HG02759 (cell line): ENCODE measurements around the gene KCTD16.

Experiments used
- ATAC-seq: cut with Tn5 transposase; IDR thresholded peaks from one replicate; pipeline ENCODE4 v1.9.1; 2021; ENCODE audit warnings: mild to moderate bottlenecking, moderate library complexity; ENCODE audit not compliant: unreplicated experiment

The KCTD16 gene

DNA sequence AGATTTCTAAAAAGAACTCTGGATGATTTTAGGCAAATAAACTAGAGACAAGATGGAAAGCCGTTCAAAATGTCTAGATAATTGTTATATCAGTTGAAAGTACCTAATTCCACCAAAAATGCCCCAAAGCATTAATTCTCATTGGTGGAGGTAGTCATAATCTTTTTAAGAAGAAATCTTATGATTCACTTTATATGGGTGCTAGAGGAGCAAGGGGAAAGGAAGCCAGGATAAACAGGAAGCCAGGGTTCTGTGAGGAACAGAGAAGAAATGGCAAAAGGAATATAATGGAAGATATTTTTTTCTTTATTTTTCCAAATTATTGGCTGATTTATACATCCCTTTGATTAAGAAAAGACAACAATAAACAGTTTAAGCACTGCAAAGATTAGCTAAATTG, 8.0 kb upstream of the KCTD16 start:
- no peak for ATAC-seq

DNA sequence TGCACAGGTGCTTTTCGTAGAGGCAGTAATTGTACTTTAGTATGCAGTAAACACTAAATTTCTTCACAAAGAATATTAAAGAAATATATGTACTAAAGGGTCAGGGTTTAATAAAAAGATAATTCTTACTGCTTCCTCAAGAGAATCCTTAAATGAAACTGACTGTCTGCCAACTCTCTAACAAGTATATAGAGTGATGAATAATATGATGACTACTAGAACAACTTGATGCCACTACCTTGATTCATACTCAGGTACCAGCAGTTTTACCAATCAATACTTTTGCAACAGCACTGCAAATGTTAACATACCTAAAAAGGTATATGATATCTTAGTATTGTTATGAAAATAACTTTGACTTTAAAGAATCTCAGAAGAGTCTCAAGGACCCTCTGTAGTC, 4.0 kb upstream of the KCTD16 start:
- ATAC-seq, result no peak

- no peak for ATAC-seq
Observed at GRCh38 chr5:144167998-144168397, 2.7 kb upstream of the KCTD16 start.

- peak; percentile 2 for ATAC-seq
Observed at GRCh38 chr5:144169904-144170275, 783 bp upstream of the KCTD16 start.

DNA sequence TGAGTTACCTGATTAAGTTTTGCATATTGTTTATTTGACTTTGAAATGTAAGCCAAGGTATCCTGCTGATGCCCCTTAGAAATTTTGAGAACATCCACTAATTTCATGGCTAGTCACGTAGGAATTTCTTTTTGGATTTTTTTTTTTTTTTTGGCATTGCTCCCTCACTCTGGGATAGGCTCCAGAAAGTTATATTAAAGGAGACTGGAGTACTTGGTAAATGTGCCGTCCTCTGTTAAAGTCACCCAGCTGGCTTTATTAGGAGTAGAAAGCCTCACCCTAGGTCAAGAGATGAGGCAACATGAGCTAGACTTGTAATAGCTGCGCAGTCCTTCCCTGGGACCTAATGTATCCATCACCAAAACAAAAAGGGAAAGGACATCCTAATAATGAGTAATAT, 3.1 kb downstream of the KCTD16 start:
- ATAC-seq, result no peak

- ATAC-seq, result no peak
Observed at GRCh38 chr5:144177548-144177947, 6.9 kb downstream of the KCTD16 start.

DNA sequence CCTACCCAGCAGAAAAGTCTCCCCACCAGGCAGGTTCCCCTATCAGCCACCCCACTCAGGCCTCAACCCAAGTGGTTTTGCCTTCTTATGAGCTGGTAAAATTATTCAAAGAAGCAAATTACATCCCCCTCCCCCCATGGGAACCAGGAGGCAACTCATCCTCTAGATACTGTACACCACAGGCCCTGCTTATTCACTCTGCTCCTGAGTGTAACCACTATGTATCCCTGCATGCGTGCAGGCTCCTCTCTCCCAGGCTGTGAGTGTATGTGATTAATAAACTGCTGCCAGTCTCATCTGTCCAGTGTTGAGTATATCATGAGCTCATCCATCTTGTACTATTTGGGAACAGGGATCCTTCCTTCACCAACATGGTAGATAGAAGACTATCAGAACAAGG, 8.6 kb downstream of the KCTD16 start:
- ATAC-seq, result no peak

GRCh38 chr5:144183254-144183889, 12.7 kb downstream of the KCTD16 start:
- ATAC-seq, result no peak

- peak; percentile 69 for ATAC-seq
Observed at GRCh38 chr5:144187699-144188294, 17.1 kb downstream of the KCTD16 start.

DNA sequence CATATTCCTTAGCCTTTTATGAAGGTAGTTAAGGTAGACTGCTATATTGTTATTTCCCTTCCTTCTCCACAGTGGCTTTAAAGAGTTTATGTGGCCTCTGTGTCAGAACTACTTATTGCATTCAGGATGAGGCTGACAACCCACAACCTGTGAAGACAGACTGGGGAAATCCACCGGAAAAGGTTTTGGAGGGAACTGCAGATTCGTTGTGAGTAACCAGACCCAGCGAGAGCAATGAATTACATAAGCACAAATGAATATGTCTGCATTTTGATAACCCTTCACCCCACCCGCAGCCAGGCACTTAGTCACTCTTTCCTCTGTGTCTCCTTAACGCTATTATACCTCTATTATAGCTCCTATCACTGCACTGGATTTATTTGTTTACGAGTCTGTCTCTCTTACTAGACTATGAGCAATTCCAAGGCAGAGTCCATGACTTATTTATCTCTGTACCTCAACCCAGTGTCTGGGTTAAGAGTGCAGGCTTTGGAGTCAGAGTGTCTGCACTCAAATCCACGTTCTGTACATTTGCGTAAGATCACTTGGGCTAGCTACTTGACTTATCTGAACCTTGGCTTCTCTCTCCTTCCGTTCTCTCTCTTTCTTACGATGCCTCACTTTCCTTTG, 19.2 kb downstream of the KCTD16 start:
- peak; percentile 65 for ATAC-seq

- no peak for ATAC-seq
Observed at GRCh38 chr5:144191531-144191930, 20.9 kb downstream of the KCTD16 start.

- peak; percentile 79 for ATAC-seq
Observed at GRCh38 chr5:144191998-144192397, 21.3 kb downstream of the KCTD16 start.

GRCh38 chr5:144192661-144193060, 22.0 kb downstream of the KCTD16 start:
- ATAC-seq, result no peak

DNA sequence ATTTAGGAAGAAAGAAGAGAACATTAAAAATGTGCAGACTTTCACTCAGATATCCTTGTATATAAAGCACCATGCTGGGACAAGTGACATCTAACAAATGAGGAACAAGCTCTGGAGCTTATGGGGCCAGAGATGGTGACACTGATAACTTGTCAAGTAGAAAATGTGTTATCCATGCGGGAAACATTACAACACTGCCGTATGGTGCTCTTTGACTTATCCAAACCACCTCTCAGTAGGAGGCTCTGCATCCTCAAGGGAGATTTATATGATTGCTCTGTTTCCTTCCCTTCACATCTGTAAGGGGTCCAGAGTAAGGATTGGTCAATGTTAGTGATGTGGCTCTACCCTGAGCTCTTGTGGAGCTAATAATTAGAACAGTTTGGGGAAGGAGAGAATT, 23.5 kb downstream of the KCTD16 start:
- no peak for ATAC-seq

DNA sequence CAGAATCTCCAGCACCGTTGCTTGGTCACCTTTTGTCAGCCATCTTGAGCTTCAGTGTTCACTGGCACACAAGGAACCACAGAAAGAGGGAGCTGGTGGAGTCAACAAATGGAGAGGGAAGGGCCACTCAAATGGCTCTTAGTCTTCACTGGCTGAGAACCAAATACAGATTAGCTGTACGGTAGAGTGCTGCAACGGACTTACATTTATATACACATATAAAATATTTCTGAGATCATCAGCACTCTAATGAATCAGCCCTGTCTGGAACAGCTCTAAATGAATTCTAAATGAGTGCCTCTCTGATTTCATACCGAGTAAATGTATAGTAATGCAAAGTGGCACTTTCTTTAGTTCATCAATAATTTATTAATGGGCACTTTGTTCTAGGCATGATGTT, 24.8 kb downstream of the KCTD16 start:
- no peak for ATAC-seq

GRCh38 chr5:144196612-144197011, 25.9 kb downstream of the KCTD16 start:
- no peak for ATAC-seq

GRCh38 chr5:144198386-144198785, 27.7 kb downstream of the KCTD16 start:
- no peak for ATAC-seq

GRCh38 chr5:144201588-144201987, 30.9 kb downstream of the KCTD16 start:
- no peak for ATAC-seq

GRCh38 chr5:144202072-144202471, 31.4 kb downstream of the KCTD16 start:
- ATAC-seq, result no peak

DNA sequence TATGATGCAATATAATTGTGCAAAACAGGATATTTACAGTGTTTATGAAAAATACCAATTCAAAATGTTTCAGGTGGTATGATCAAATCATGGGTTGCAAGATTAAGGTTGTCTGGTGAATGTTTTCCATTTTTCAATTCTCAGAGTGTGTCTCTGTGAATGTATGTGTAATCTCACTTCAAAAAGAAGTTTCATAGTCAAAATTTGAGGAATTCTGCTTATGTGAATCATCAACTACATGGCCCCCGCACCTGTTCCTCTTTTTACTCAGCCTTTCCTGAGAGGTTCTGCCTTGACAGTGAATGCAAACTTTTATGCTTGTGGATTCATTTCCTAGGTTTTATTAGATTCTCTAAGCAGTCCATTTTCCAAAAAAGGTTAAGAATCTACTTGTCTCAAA, 32.1 kb downstream of the KCTD16 start:
- ATAC-seq, result no peak

DNA sequence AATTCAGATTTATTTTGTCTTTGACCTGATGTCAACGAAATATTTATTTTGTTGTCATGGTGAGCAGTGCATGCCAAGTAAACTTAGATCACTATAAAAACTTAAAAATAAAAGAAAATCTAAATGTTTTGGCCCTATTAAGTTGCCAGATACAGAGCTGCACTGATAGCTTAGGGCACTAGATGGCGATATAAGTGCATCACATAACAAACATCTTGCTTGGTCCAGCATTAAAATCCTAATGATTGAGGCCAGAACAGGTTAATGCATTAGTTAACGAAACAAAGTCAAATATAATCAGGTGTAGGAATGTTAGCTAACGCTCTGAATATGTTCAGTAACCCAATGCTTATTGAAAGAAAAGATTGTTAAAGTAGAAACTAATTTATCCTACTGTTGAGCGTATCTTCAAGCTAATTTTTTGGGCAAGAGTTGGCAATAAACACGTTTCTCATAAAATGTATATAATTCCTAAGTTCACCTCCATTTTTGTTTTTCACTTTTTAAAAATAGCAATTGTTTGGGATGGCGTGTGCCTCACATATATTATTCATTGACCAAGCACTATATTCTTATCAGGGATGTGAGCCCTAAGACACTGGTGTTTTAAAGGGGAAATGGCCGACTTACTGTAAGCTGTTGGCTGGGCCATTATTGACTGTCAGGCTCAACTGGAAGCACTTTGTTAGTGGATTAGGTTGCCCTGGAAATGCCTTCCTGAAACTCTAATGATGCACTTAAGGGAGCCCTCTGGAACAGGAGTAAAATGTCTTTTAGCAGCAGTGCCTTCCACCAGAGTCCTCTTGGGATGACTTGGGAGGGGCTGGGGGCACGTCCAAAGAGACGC, 33.3 kb downstream of the KCTD16 start:
- peak; percentile 78 for ATAC-seq

DNA sequence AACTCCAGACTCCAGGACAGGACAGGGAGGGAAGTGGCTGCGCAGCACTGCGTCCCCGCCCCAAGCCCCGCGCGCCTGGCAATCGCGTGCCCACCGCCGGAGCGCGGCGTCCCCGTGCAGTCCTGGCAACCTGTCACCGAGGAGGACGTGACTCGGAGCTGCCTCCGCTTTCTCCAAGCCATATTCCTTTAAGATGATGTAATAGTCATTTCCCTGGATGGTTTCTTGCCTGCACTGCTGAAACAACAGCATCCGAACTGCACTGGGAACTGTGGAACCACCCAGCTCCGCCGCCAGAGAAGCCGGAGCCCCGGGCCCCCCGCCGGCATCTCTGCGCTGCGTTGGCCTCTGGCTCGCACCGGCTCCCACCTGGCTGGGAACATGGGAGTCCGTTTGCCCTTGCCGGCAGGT, 34.5 kb downstream of the KCTD16 start:
- ATAC-seq, result no peak
